GM19035 (cell line): ENCODE results near the gene WDR86.

Experiments used
- ATAC-seq: cut with Tn5 transposase; IDR thresholded peaks from one replicate; pipeline ENCODE4 v1.9.1; 2021; ENCODE audit not compliant: unreplicated experiment

Gene WDR86

GRCh38 chr7:151440799-151441445 lies 31.1 kb upstream of the WDR86 start:
- ATAC-seq, result no peak

- no peak for ATAC-seq
Measured at GRCh38 chr7:151439855-151440798, 30.3 kb upstream of the WDR86 start, which contains the start of gene CRYGN. Gene CRYGN (minus strand): TSS chr7:151440141. CDS start chr7:151439917, 224 bp downstream.

- no peak for ATAC-seq
Measured at GRCh38 chr7:151438864-151439601, 29.2 kb upstream of the WDR86 start.

- ATAC-seq, result no peak
Measured at GRCh38 chr7:151437866-151438516, 28.2 kb upstream of the WDR86 start.

GRCh38 chr7:151437159-151437553 lies 27.3 kb upstream of the WDR86 start:
- ATAC-seq, result no peak

GRCh38 chr7:151436446-151437158 lies 26.8 kb upstream of the WDR86 start:
- ATAC-seq, result no peak

- ATAC-seq, result no peak
Measured at GRCh38 chr7:151435971-151436370, 26.1 kb upstream of the WDR86 start.

GRCh38 chr7:151435103-151435916 lies 25.5 kb upstream of the WDR86 start:
- no peak for ATAC-seq

GRCh38 chr7:151434549-151434948 lies 24.7 kb upstream of the WDR86 start:
- no peak for ATAC-seq

GRCh38 chr7:151433721-151434400 lies 24.0 kb upstream of the WDR86 start:
- ATAC-seq, result no peak

GRCh38 chr7:151432658-151433521 lies 23.1 kb upstream of the WDR86 start:
- ATAC-seq, result peak; percentile 88

GRCh38 chr7:151431768-151432311 lies 22.0 kb upstream of the WDR86 start:
- ATAC-seq, result no peak

- ATAC-seq, result no peak
Measured at GRCh38 chr7:151431281-151431767, 21.5 kb upstream of the WDR86 start.

GRCh38 chr7:151430391-151431205 lies 20.8 kb upstream of the WDR86 start:
- no peak for ATAC-seq

GRCh38 chr7:151429560-151430331 lies 19.9 kb upstream of the WDR86 start:
- no peak for ATAC-seq

GRCh38 chr7:151429237-151429559 lies 19.4 kb upstream of the WDR86 start:
- ATAC-seq, result no peak
